ENCODE results near the gene KIAA0930.

KIAA0930 gene

DNA sequence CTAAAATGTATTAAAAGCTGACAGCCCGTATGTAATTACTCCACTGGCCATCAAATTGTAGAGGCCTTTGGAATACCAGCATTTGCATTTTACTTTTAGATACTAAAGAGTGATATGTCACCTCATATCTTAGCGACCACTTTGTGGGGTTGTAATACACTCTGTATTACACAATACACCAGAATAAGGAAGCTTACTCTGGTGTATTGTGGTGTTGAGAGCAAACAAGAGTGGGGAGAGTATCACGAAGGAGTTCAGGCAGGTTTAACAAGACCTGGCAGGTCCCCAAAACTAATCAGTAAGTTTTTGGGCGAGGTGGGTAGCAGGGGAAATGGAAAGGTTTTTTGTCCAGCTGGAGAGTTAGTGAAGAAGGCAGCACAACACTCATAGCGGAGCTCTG is 73.8 kb downstream of the KIAA0930 start:
- no peak for DNase-seq (ENCODE audit: low spot score)
- in situ Hi-C loops (cut with MboI; ENCODE audit: low sequenced_read_pairs, unreplicated experiment), result no loop called here
- TF ChIP-seq, protein P1, sequence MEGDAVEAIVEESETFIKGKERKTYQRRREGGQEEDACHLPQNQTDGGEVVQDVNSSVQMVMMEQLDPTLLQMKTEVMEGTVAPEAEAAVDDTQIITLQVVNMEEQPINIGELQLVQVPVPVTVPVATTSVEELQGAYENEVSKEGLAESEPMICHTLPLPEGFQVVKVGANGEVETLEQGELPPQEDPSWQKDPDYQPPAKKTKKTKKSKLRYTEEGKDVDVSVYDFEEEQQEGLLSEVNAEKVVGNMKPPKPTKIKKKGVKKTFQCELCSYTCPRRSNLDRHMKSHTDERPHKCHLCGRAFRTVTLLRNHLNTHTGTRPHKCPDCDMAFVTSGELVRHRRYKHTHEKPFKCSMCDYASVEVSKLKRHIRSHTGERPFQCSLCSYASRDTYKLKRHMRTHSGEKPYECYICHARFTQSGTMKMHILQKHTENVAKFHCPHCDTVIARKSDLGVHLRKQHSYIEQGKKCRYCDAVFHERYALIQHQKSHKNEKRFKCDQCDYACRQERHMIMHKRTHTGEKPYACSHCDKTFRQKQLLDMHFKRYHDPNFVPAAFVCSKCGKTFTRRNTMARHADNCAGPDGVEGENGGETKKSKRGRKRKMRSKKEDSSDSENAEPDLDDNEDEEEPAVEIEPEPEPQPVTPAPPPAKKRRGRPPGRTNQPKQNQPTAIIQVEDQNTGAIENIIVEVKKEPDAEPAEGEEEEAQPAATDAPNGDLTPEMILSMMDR (IDR thresholded peaks at IDR 0.05; ENCODE audit: borderline replicate concordance, control extremely low read depth, extremely low read depth, insufficient read depth, missing control alignments), result no peak

- peak; percentile 68 for DNase-seq (ENCODE audit: low spot score)
- TF ChIP-seq, protein P1 (IDR thresholded peaks at IDR 0.05; ENCODE audit: borderline replicate concordance, control extremely low read depth, extremely low read depth, insufficient read depth, missing control alignments), result no peak
- in situ Hi-C loops (cut with MboI; ENCODE audit: low sequenced_read_pairs, unreplicated experiment), result no loop called here
Observed at GRCh38 chr22:45164270-45165088, 76.2 kb downstream of the KIAA0930 start.

DNA sequence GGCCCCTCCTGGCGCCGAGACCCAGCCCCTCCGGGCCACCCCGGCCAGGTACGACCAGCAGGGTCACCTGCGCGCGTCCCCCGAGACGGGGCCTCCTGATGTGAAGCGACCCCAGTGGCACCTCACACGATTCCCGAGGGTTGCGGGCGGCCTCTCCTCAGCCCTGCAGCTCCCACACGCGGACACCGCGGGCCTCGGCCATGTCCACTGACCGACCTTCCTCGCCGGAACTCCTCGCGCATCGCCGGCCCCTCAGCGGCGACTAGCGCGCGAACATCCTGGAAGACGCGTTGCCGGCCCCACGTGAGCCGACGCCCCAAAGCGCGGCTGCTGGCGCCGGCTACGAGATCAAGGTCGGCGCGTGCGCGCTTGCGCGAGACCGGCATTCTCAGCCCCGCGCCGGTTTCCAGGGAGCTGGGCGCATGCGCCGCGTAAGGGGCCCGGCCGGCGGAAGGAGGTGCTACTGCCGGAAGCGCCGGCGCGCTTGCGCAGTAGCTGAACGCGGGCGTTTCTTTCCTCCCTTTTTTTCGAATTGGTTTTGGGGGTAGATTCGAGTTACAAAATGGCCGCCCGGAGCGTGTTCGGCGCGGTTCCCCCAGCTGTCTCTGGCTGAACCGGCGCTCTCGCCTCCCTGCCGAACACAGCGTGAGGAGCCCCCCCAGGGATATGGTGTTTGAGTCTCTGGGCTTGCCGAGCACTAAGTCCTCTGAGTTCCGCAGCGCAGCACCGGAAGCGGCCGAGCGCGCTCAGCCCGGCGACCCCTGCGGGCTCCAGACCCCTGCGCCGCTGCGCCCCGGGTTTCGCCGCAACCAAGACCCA is 77.0 kb downstream of the KIAA0930 start, which contains the start of gene NUP50:
NUP50 (plus strand) TSS at position 475 of the 819 bp plus-strand sequence. CDS start 4,253 bp downstream, outside the sequence.
- in situ Hi-C loops (cut with MboI; ENCODE audit: low sequenced_read_pairs, unreplicated experiment), result no loop called here
- DNase-seq (ENCODE audit: low spot score), result peak; percentile 100
- TF ChIP-seq, protein P1 (IDR thresholded peaks at IDR 0.05; ENCODE audit: borderline replicate concordance, control extremely low read depth, extremely low read depth, insufficient read depth, missing control alignments), result peak; percentile 16

DNA sequence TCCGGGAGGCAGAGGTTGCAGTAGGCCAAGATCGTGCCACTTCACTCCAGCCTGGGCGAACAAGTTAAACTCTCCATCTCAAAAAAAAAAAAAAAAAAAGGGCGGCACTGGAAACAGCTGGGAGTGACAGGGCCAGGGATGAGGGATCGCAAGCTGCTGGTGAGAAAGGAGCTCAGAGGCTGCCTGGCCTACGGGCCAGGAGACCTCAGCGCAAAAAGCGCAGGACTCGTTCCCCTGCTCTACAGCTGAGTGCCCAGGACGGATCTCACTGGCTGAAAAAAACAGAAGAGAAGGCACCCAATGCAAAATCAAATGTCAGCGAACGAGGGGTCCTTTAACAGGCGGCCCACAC is 77.6 kb downstream of the KIAA0930 start:
- DNase-seq (ENCODE audit: low spot score), result peak; percentile 45
- TF ChIP-seq, protein P1 (IDR thresholded peaks at IDR 0.05; ENCODE audit: borderline replicate concordance, control extremely low read depth, extremely low read depth, insufficient read depth, missing control alignments), result no peak
- in situ Hi-C loops (cut with MboI; ENCODE audit: low sequenced_read_pairs, unreplicated experiment), result no loop called here

- TF ChIP-seq, protein P1 (IDR thresholded peaks at IDR 0.05; ENCODE audit: borderline replicate concordance, control extremely low read depth, extremely low read depth, insufficient read depth, missing control alignments), result no peak
- no peak for DNase-seq (ENCODE audit: low spot score)
- in situ Hi-C loops (cut with MboI; ENCODE audit: low sequenced_read_pairs, unreplicated experiment), result no loop called here
Observed at GRCh38 chr22:45162531-45162930, 78.2 kb downstream of the KIAA0930 start.

DNA sequence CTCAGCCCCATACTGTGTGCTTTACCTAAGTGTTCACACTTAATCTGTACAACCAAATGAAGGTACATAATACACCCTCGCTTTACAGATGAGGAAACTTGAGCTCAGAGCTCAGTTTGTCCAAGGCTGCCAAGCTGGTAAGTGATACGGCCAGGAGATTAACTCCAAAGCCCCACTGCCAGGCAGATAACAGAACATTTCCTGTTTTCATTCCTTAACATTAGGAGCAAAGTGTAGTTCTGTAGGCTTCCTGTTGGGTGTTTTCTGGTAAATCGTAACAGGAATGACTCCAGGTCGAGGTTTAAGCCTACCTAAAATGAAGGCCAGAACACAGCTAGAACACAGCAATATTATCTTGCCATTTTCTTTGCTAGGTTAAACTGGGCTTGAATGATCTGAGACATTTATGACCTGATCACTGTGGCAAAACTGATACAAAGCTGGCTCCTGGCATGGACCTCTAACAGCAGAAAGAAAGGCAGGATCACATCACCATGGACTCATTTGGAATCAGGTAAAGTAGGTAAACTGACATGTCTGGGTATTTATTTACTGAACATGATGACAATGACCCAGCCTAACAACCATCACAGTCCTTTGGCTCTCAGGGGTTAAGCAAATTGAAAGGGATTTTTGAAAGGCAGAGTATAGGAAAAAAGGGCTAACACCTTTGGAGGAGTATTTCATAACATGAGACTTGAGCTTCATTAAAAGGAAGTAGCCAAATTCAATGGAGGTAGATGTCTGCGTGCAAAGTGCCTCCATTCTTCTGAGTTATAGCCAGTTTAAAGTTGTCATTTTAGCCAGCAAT is 80.8 kb downstream of the KIAA0930 start:
- in situ Hi-C loops (cut with MboI; ENCODE audit: low sequenced_read_pairs, unreplicated experiment), result no loop called here
- no peak for DNase-seq (ENCODE audit: low spot score)
- TF ChIP-seq, protein P1 (IDR thresholded peaks at IDR 0.05; ENCODE audit: borderline replicate concordance, control extremely low read depth, extremely low read depth, insufficient read depth, missing control alignments), result no peak
